OCI-M1 (cell line): ENCODE results near the gene HADHB.
"Not testable (repeated sequence)": the region's sequence is repeated elsewhere in the genome, so short reads cannot be mapped to it uniquely, and the experiment has no call there.

Experiments
- DNase-seq: peaks from one replicate; lab custom pipeline; 2025; lab: John Stamatoyannopoulos, UW

HADHB gene

GRCh38 chr2:26245231-26245732, 543 bp downstream of the HADHB start:
- peak; percentile 78 for DNase-seq

DNA sequence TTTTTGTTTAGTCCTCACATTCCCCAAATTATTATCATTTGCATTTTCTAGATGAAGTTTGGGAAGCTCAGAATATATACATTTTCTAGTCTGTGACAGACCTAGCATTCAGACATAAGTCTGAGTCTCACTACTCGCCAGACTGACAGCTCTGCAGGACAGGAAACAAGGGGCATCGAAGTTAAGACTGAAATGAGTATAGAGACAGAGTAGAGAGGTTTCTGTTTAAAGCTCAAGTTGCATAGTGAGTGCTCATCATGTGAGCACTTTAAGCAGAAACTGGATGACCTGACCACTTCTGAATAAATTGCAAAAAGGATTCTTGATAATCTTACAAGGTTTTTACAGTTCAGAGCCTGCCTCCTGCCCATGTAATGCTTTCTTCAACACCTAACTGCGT, 1.1 kb downstream of the HADHB start:
- DNase-seq = peak; percentile 50

DNA sequence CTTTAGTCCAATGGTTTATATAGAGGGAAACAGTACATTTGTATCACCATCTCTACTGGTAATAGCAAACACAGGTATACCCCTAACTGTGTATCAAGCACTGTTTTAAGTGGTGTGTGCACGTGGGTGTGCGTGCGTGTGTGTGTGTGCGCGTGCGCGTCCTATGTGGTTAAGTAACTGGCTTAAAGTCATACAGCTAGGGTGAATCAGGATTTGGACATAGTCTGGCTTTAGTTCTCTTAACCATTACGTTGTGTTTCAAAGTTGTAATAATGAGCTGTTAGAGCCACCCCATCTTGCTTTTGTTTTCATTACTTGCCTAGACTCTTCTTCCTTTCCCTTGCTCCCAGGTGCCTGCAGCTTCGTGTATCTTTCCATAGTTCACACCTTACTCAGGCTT, 2.1 kb downstream of the HADHB start:
- DNase-seq = peak; percentile 32

DNA sequence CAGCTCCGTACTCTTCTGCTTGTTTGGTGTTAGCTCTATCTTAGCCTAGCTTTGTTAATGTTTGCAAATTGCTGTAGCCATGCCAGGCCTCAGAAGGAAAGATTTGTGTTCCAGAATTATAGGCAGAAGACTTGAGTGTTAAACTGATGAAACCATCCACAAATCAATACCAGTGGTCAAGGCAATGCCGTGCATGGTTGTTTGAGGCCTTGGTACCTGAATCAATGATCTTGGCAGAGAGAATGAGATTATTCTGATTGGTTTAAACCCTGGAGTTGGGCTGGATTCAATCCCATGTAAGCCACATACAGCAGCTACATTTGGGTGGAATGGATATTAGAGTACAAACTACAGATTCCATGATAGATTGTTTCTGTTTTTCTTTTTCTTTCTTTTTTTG, 4.9 kb downstream of the HADHB start:
- no peak for DNase-seq

GRCh38 chr2:26251893-26252292, 7.2 kb downstream of the HADHB start:
- DNase-seq = no peak

- peak; percentile 23 for DNase-seq
Measured at GRCh38 chr2:26255759-26256384, 11.1 kb downstream of the HADHB start.

- not testable (repeated sequence) for DNase-seq
Measured at GRCh38 chr2:26258836-26259235, 14.1 kb downstream of the HADHB start.

DNA sequence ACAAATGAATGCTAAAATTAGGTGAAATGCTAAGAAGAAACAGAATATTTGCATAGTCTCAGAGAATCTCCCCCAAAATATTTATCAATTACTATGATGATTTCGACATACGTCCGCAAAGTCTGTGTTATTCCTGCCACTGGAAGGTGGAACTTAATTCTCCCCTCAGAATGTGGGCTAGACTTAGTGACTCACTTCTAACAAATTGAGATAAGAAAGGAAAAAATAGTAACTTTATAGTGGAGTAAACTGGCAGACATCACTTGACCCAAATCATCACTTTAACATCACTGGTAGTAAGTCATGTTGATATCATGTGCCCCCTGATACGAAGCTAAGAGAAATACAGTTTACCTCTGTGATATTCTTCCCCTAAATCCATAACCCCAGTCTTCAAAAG, 23.5 kb downstream of the HADHB start:
- peak; percentile 35 for DNase-seq

- not testable (repeated sequence) for DNase-seq
Measured at GRCh38 chr2:26268670-26269385, 24.1 kb downstream of the HADHB start.

- no peak for DNase-seq
Measured at GRCh38 chr2:26269571-26270158, 24.9 kb downstream of the HADHB start.

DNA sequence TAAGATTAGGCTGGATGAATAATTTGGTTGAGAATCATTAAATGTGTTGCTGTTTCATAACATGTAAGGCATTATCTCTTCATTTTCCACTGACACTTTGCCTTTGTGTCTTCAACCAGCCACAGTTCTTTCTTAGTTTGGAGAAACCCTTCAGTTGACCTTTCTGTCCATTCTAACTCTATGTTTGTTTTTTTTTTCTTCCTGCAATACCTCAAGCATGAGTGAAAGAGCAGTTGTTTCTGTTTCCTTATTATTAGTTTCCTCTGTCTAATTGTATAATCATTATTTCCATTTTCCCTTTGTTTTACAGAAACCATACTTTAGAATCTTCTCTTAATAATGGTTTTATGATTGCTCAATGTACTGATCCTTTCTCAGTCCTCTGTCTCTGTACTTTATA, 25.6 kb downstream of the HADHB start:
- DNase-seq = no peak

- DNase-seq = peak; percentile 50
Measured at GRCh38 chr2:26273501-26273900, 28.8 kb downstream of the HADHB start.

GRCh38 chr2:26274058-26274613, 29.4 kb downstream of the HADHB start:
- peak; percentile 67 for DNase-seq

GRCh38 chr2:26276484-26277227, 31.9 kb downstream of the HADHB start:
- DNase-seq = no peak

GRCh38 chr2:26279886-26280285, 35.1 kb downstream of the HADHB start:
- no peak for DNase-seq

GRCh38 chr2:26281226-26281625, 36.5 kb downstream of the HADHB start:
- no peak for DNase-seq

DNA sequence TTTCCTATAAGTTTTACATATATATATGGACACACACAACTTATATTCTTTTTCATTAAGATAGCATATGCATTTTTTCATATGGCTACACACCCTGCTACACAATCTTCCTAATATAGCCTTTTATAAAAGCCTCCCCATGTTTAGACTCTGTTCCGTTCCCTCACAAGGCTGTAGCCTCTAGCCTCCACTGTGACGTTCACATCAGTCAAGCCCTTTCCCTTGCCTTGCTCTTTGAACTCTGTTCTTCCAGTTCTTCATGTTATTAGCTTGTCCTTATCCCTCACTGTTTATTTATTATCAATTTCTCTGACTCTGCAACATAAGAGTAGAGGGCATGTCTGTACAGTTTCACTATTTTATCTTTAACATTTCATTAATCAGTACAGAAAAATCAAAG, 38.9 kb downstream of the HADHB start:
- DNase-seq = no peak

GRCh38 chr2:26284132-26284531, 39.4 kb downstream of the HADHB start:
- DNase-seq = no peak

GRCh38 chr2:26285931-26286330, 41.2 kb downstream of the HADHB start:
- DNase-seq = no peak

DNA sequence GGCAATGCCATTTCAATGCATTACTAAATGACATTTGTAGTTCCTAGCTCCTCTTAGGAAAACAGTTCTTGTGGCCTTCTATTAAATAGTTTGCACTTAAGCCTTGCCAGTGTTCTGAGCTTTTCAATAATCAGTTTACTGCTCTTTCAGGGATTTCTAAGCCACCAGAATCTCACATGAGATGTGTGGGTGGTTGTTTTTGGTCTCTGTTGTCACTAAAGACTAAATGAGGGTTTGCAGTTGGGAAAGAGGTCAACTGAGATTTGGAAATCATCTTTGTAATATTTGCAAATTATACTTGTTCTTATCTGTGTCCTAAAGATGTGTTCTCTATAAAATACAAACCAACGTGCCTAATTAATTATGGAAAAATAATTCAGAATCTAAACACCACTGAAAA, 45.3 kb downstream of the HADHB start:
- no peak for DNase-seq

DNA sequence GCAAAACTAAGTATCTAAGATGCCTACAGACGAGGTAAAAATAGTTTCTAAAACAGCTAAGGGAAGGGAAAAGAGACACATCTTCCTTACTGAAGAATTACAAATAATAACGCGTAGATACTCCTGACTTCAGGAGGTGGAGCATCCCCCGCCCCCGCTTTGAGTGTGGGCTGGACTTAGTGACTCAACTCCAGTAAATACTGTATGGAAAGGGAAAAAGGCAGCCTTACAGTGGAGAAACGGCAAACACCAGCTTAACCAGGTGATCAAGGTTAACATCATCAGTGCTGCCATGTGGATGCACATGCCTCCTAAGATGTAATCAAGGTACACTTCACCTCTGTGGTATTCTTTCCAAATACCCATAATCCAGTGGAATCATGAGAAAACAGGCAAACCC, 47.9 kb downstream of the HADHB start:
- no peak for DNase-seq

DNA sequence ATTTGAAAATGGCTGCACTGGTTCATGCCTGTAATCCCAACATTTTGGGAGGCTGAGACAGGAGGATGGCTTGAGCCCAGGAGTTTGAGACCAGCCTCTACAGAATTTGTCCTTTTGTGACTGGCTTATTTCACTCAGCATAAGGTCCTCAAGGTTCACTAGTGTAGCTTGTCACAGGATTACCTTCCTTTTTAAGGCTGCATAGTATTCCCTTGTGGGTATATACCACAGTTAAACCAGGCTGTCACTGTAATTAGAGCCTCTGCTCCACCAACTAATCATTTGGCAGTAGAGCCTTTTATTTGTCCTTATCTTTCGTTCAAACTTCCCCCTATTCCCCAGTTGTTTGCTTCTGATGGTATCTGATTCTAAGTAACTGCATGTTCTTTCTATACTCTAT, 50.8 kb downstream of the HADHB start:
- DNase-seq = no peak
